HG03064 (cell line): ENCODE measurements around the gene PRKG1.

Experiments used
- ATAC-seq: cut with Tn5 transposase; IDR thresholded peaks from one replicate; pipeline ENCODE4 v1.9.1; 2021; ENCODE audit warnings: low read depth; ENCODE audit not compliant: unreplicated experiment

The PRKG1 gene

GRCh38 chr10:51215951-51216834, 141.9 kb downstream of the PRKG1 start:
- ATAC-seq = no peak

GRCh38 chr10:51217505-51217904, 143.2 kb downstream of the PRKG1 start:
- ATAC-seq = no peak

- ATAC-seq = no peak
Observed at GRCh38 chr10:51224671-51225161, 150.4 kb downstream of the PRKG1 start.

- no peak for ATAC-seq
Observed at GRCh38 chr10:51227897-51228713, 153.8 kb downstream of the PRKG1 start.

GRCh38 chr10:51228714-51229100, 154.4 kb downstream of the PRKG1 start:
- no peak for ATAC-seq

GRCh38 chr10:51230887-51231585, 156.7 kb downstream of the PRKG1 start:
- no peak for ATAC-seq

GRCh38 chr10:51231754-51232153, 157.5 kb downstream of the PRKG1 start:
- ATAC-seq = no peak

- no peak for ATAC-seq
Observed at GRCh38 chr10:51233337-51234100, 159.2 kb downstream of the PRKG1 start.

GRCh38 chr10:51235865-51236264, 161.6 kb downstream of the PRKG1 start:
- ATAC-seq = no peak

GRCh38 chr10:51239006-51239405, 164.7 kb downstream of the PRKG1 start:
- ATAC-seq = no peak

GRCh38 chr10:51241461-51241860, 167.2 kb downstream of the PRKG1 start:
- ATAC-seq = no peak

GRCh38 chr10:51242393-51242792, 168.1 kb downstream of the PRKG1 start:
- ATAC-seq = no peak

GRCh38 chr10:51244309-51244708, 170.0 kb downstream of the PRKG1 start:
- no peak for ATAC-seq

GRCh38 chr10:51244748-51245490, 170.6 kb downstream of the PRKG1 start:
- no peak for ATAC-seq

GRCh38 chr10:51246156-51246555, 171.9 kb downstream of the PRKG1 start:
- ATAC-seq = no peak

- no peak for ATAC-seq
Observed at GRCh38 chr10:51250278-51250920, 176.1 kb downstream of the PRKG1 start.

- ATAC-seq = no peak
Observed at GRCh38 chr10:51251110-51251509, 176.8 kb downstream of the PRKG1 start.

GRCh38 chr10:51255381-51255780, 181.1 kb downstream of the PRKG1 start:
- no peak for ATAC-seq
